A549 (cell line): ENCODE measurements around the gene GNG10. TPM values are rescaled to one million over a fixed set of nuclear protein-coding genes. Genes with fewer than 3 reads are reported as not detected.

Experiments used
- ATAC-seq, 2 experiments: fragments of 200-7000 bp in 1 of 2; fragments of >200 bp in 1 of 2; cut with Nextera tagmentation in 1 of 2; cut with Tn5 transposase in 1 of 2; 3 replicates each; pipeline versions ENCODE4 v1.8.0 to v1.9.1; 2018 to 2020; ENCODE audit warnings: mild to moderate bottlenecking in 1 of 2, moderate library complexity in 1 of 2
- CTCF ChIA-PET: fragments of 300-600 bp; sonication (Branson Sonifier 250); formaldehyde crosslinking; extraction: SDS; loops from one replicate; lab custom pipeline; 2021; ENCODE audit warnings: antibody characterized with exemption, inconsistent platforms; lab: Yijun Ruan, JAX
- POLR2A ChIA-PET: fragments of 350-600 bp; formaldehyde crosslinking; extraction: SDS; loops from one replicate; lab custom pipeline; 2021; ENCODE audit warnings: antibody characterized with exemption, inconsistent platforms; lab: Yijun Ruan, JAX
- DNase-seq, 2 experiments: peaks; one replicate each; pipeline versions ENCODE4 v3.0.0 to v3.0.0-alpha.2; 2011 to 2016; ENCODE audit warnings: low read depth in 1 of 2, low spot score in 1 of 2
- FAIRE-seq: peaks from 2 replicates; lab custom pipeline; 2011; peaks lifted over from hg19 to GRCh38; lab: Jason Lieb, UNC
- H3K27ac ChIP-seq, 2 experiments: fragments of >200 bp; sonication (Bioruptor Twin); formaldehyde crosslinking; 3 replicates each; pipeline ENCODE4 v1.5.1; 2016 to 2017
- H3K4me1 ChIP-seq: fragments of >200 bp; sonication (Bioruptor Twin); formaldehyde crosslinking; 3 replicates; pipeline ENCODE4 v1.6.1; 2016
- H3K4me2 ChIP-seq: fragments of >200 bp; sonication (Bioruptor Twin); formaldehyde crosslinking; 3 replicates; pipeline ENCODE4 v1.6.1; 2016
- H3K4me3 ChIP-seq: fragments of >200 bp; sonication (Bioruptor Twin); formaldehyde crosslinking; 3 replicates; pipeline ENCODE4 v1.5.1; 2016
- H3K9me3 ChIP-seq: fragments of >200 bp; sonication (Bioruptor Twin); formaldehyde crosslinking; 3 replicates; pipeline ENCODE4 v1.6.1; 2016
- BHLHE40 ChIP-seq: IDR thresholded peaks from 2 replicates; pipeline ENCODE4 v1.6.1; 2012; ENCODE audit warnings: low read depth, low read length, inconsistent platforms
- CBX2 ChIP-seq: fragments of 200-600 bp; sonication (generic); IDR thresholded peaks from 2 replicates; pipeline ENCODE4 v1.6.1; 2016; ENCODE audit warnings: low read depth, mild to moderate bottlenecking, borderline replicate concordance
- CBX8 ChIP-seq: fragments of 200-600 bp; sonication (generic); IDR thresholded peaks from 2 replicates; pipeline ENCODE4 v1.6.1; 2016
- CHD4 ChIP-seq: fragments of 200-600 bp; sonication (generic); IDR thresholded peaks from 2 replicates; pipeline ENCODE4 v1.6.1; 2016; ENCODE audit warnings: antibody characterized with exemption, mild to moderate bottlenecking, borderline replicate concordance
- EP300 ChIP-seq, 2 experiments: fragments of >200 bp; sonication (Bioruptor Twin); formaldehyde crosslinking; IDR thresholded peaks; 2 replicates in 1 of 2; 3 replicates in 1 of 2; pipeline ENCODE4 v1.6.1; 2016 to 2017
- FOSB ChIP-seq: fragments of 250-450 bp; sonication (Bioruptor Pico); IDR thresholded peaks from 2 replicates; pipeline ENCODE4 v1.5.0; 2020; ENCODE audit warnings: mild to moderate bottlenecking, moderate library complexity
- FOXS1 ChIP-seq: fragments of 250-450 bp; sonication (Bioruptor Pico); IDR thresholded peaks from 2 replicates; pipeline ENCODE4 v1.5.0; 2020; ENCODE audit warnings: mild to moderate bottlenecking, moderate library complexity
- HEYL ChIP-seq: fragments of 250-450 bp; sonication (Bioruptor Pico); IDR thresholded peaks from 2 replicates; pipeline ENCODE4 v1.8.0; 2021; ENCODE audit warnings: mild to moderate bottlenecking, moderate library complexity
- KDM5A ChIP-seq: fragments of 200-600 bp; sonication (generic); IDR thresholded peaks from 2 replicates; pipeline ENCODE4 v1.6.1; 2016; ENCODE audit warnings: antibody characterized with exemption, mild to moderate bottlenecking
- MAFK ChIP-seq: fragments of 450-650 bp; IDR thresholded peaks from 2 replicates; pipeline ENCODE4 v1.6.1; 2014; ENCODE audit not compliant: partially characterized antibody
- MAZ ChIP-seq: fragments of 150-350 bp; IDR thresholded peaks from 2 replicates; pipeline ENCODE4 v1.6.1; 2014; ENCODE audit warnings: antibody characterized with exemption, low read depth, low read length, borderline replicate concordance
- MYC ChIP-seq: IDR thresholded peaks from 2 replicates; pipeline ENCODE4 v1.6.1; 2012; ENCODE audit warnings: mild to moderate bottlenecking, inconsistent platforms, low read length, improper control_type of control experiment, borderline replicate concordance
- NPAS2 ChIP-seq: fragments of 250-450 bp; sonication (Bioruptor Pico); IDR thresholded peaks from 2 replicates; pipeline ENCODE4 v1.8.0; 2022; ENCODE audit warnings: mild to moderate bottlenecking, moderate library complexity, borderline replicate concordance
- POLR2A ChIP-seq: IDR thresholded peaks from 2 replicates; pipeline ENCODE4 v1.6.1; 2012; ENCODE audit warnings: mild to moderate bottlenecking, low read length
- POLR2AphosphoS2 ChIP-seq: conservative IDR thresholded peaks from 2 replicates; pipeline ENCODE4 v1.6.1; 2012; ENCODE audit warnings: low read length, improper control_type of control experiment, inconsistent platforms
- RARB ChIP-seq: fragments of 250-450 bp; sonication (Bioruptor Pico); IDR thresholded peaks from 2 replicates; pipeline ENCODE4 v1.8.0; 2021; ENCODE audit warnings: mild to moderate bottlenecking, moderate library complexity
- RCOR1 ChIP-seq: fragments of 150-350 bp; IDR thresholded peaks from 2 replicates; pipeline ENCODE4 v1.6.1; 2014; ENCODE audit warnings: antibody characterized with exemption, low read length, low read depth
- RFX5 ChIP-seq: fragments of 450-650 bp; IDR thresholded peaks from 2 replicates; pipeline ENCODE4 v1.7.1; 2014; ENCODE audit warnings: antibody characterized with exemption, mild to moderate bottlenecking, moderate library complexity
- RNF2 ChIP-seq: fragments of 200-600 bp; sonication (generic); IDR thresholded peaks from 2 replicates; pipeline ENCODE4 v1.6.1; 2016; ENCODE audit warnings: low read depth, mild to moderate bottlenecking, antibody characterized with exemption, moderate library complexity, borderline replicate concordance
- TP53 ChIP-seq: fragments of 250-450 bp; sonication (Bioruptor Pico); IDR thresholded peaks from 2 replicates; pipeline ENCODE4 v1.5.0; 2021; ENCODE audit warnings: mild to moderate bottlenecking, moderate library complexity
- ZFP36 ChIP-seq: fragments of 450-650 bp; IDR thresholded peaks from 2 replicates; pipeline ENCODE4 v1.6.1; 2014; ENCODE audit warnings: borderline replicate concordance; ENCODE audit not compliant: partially characterized antibody
- ZNF302 ChIP-seq: fragments of 250-450 bp; sonication (Bioruptor Pico); IDR thresholded peaks from 2 replicates; pipeline ENCODE4 v1.9.0; 2021; ENCODE audit warnings: inconsistent platforms, mild to moderate bottlenecking, moderate library complexity
- WGBS: methylation state at CpG from one replicate; pipeline ENCODE4 v1.1.6; 2017; ENCODE audit errors: missing lambda C conversion rate; 5-methylcytosine and 5-hydroxymethylcytosine counted together
- polyA plus RNA-seq, 4 experiments: library from polyadenylated mRNA; depleted of rRNA in 3 of 4; stranded (reverse); fragments of >200 nt; fragmentation: RNase III in 1 of 4; extraction: RNeasy Plus Mini Kit Qiagen cat#74134 plus additional on column Dnase treatment in 1 of 4; gene quantifications; 2 replicates in 3 of 4; 3 replicates in 1 of 4; pipeline ENCODE4 v1.2.3, GENCODE V29; 2011 to 2017
- TF ChIP-seq, protein P1 (sequence below): fragments of 250-450 bp; sonication (Bioruptor Pico); IDR thresholded peaks from 2 replicates; pipeline ENCODE4 v1.5.0; 2021; ENCODE audit warnings: mild to moderate bottlenecking, moderate library complexity, borderline replicate concordance
- TF ChIP-seq, protein P2 (sequence below): fragments of >200 bp; sonication (Bioruptor Twin); formaldehyde crosslinking; IDR thresholded peaks from 3 replicates; pipeline ENCODE4 v1.5.1; 2016
- TF ChIP-seq, protein P3 (sequence below): fragments of 250-450 bp; sonication (Bioruptor Pico); IDR thresholded peaks from 2 replicates; pipeline ENCODE4 v1.5.0; 2020; ENCODE audit warnings: low read depth, mild to moderate bottlenecking, moderate library complexity
- TF ChIP-seq, protein P4 (sequence below): fragments of 200-600 bp; sonication (generic); IDR thresholded peaks from 2 replicates; pipeline ENCODE4 v1.6.1; 2016; ENCODE audit warnings: antibody characterized with exemption, mild to moderate bottlenecking, moderate library complexity

The GNG10 gene
- polyA plus RNA-seq, 2 of the 4 experiments (the other 2 are of a cell fraction), result 70.8 to 102 TPM

DNA sequence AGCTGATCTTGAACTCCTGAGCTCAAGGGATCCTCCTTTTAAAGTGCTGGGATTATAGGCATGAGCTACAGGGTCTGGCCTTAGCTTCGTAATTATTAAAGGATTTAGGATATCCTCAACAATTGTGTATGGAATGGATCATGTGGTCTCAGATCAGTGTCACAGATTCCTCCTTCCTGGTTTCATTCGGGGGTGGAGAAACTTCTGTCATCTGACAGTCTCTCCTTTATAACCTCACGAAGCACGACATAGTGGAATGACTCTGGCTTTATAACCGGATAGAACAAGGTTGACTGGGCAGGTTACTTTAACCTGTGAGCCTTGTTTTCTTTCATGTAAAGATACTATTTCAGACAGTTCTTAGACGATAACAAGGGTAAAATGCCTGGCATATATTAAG, 4.4 kb upstream of the GNG10 start:
- CTCF ChIA-PET, result no interaction called here
- POLR2A ChIA-PET, result no interaction called here
- Histone ChIP-seq H3K4me3 (no peak overlapping the region), H3K4me2 (no peak overlapping the region), H3K27ac (no peak overlapping the region), H3K9me3 (no peaks in the 10 kb centered on the region), H3K4me1 (no peaks in the 10 kb centered on the region)
- no peak for TF ChIP-seq RARB (CRISPR knock-in tag)
- no peak for TF ChIP-seq BHLHE40
- no peak for TF ChIP-seq KDM5A
- no peak for TF ChIP-seq FOXS1 (CRISPR knock-in tag)
- TF ChIP-seq RNF2, result no peak
- TF ChIP-seq MYC, result no peak
- TF ChIP-seq, protein P1, sequence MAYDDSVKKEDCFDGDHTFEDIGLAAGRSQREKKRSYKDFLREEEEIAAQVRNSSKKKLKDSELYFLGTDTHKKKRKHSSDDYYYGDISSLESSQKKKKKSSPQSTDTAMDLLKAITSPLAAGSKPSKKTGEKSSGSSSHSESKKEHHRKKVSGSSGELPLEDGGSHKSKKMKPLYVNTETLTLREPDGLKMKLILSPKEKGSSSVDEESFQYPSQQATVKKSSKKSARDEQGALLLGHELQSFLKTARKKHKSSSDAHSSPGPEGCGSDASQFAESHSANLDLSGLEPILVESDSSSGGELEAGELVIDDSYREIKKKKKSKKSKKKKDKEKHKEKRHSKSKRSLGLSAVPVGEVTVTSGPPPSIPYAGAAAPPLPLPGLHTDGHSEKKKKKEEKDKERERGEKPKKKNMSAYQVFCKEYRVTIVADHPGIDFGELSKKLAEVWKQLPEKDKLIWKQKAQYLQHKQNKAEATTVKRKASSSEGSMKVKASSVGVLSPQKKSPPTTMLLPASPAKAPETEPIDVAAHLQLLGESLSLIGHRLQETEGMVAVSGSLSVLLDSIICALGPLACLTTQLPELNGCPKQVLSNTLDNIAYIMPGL (CRISPR knock-in tag), result no peak
- TF ChIP-seq, protein P2, sequence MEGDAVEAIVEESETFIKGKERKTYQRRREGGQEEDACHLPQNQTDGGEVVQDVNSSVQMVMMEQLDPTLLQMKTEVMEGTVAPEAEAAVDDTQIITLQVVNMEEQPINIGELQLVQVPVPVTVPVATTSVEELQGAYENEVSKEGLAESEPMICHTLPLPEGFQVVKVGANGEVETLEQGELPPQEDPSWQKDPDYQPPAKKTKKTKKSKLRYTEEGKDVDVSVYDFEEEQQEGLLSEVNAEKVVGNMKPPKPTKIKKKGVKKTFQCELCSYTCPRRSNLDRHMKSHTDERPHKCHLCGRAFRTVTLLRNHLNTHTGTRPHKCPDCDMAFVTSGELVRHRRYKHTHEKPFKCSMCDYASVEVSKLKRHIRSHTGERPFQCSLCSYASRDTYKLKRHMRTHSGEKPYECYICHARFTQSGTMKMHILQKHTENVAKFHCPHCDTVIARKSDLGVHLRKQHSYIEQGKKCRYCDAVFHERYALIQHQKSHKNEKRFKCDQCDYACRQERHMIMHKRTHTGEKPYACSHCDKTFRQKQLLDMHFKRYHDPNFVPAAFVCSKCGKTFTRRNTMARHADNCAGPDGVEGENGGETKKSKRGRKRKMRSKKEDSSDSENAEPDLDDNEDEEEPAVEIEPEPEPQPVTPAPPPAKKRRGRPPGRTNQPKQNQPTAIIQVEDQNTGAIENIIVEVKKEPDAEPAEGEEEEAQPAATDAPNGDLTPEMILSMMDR, result no peak
- no peak for TF ChIP-seq MAZ
- TF ChIP-seq POLR2A, result no peak
- no peak for TF ChIP-seq EP300 (IDR thresholded peaks at IDR 0.05)
- TF ChIP-seq FOSB (CRISPR knock-in tag), result no peak
- no peak for TF ChIP-seq ZNF302
- no peak for TF ChIP-seq ZFP36
- TF ChIP-seq MAFK, result no peak
- DNase-seq (no peak), ATAC-seq (no peak), FAIRE-seq (no peak)
- WGBS, result 79% methylated on average over 6 of the region's 6 CpGs

DNA sequence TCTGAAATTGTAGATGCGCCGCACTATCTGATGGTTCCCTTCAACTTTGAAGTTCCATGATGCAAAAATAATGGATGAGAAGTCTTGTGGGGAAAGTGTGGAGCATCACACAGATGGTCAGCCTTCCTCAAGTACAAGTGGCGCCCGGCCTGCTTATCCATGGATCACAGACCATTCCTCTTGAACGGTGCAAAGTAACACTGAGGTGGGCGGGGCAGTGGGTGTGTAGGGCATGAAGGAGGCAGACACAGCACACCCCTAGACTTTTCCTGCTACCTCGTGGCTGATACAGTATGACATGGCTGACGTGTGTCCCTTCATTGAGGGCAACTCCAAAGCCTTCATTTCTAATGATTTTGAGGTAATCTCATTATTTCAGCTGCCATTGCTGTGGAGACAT, 2.5 kb upstream of the GNG10 start:
- Histone ChIP-seq H3K4me3 (no peak overlapping the region), H3K27ac (no peak overlapping the region), H3K4me1 (peaks cover 8% of the 10 kb centered on the region; the same call in 2 of the 3 replicates), H3K4me2 (no peak overlapping the region), H3K9me3 (no peaks in the 10 kb centered on the region)
- ATAC-seq, result no peak
- ChIA-PET POLR2A (interaction anchor here (1.1 kb wide), 1 partner anchor 28 kb away, joined by 4 read pairs; the partner anchor contains the start of gene DNAJC25), CTCF (interaction anchor here (1.5 kb wide), 1 partner anchor 61 kb away, joined by 5 read pairs; no protein-coding TSS in a partner anchor)
- TF ChIP-seq HEYL (CRISPR knock-in tag) (no peak), RCOR1 (no peak), POLR2AphosphoS2 (no peak), RFX5 (no peak)
- 60% methylated on average over 8 of the region's 8 CpGs for WGBS
- DNase-seq, result no peak
- FAIRE-seq, result no peak

DNA sequence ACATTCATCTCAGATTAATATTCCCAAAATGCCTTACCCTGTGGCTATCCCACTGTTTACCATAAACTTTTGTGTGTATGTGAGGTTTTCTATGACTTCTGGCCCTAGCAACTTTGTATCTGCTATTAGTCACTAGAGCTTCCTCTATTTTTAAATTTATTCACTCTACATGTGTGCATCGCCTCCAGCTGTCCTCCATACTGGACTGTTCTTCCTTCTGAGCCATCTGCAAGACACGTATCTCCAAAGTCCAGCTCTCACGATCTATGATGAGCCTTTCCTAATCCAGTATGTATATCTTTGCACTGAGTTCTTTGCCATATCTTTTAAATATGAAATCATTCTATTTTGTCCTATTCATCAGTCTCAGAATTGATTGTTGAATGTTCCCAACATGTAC, 1.7 kb upstream of the GNG10 start:
- 90% methylated on average over 3 of the region's 3 CpGs for WGBS
- no peak for TF ChIP-seq HEYL (CRISPR knock-in tag)
- no peak for TF ChIP-seq CBX2
- TF ChIP-seq RFX5, result no peak
- TF ChIP-seq, protein P3, sequence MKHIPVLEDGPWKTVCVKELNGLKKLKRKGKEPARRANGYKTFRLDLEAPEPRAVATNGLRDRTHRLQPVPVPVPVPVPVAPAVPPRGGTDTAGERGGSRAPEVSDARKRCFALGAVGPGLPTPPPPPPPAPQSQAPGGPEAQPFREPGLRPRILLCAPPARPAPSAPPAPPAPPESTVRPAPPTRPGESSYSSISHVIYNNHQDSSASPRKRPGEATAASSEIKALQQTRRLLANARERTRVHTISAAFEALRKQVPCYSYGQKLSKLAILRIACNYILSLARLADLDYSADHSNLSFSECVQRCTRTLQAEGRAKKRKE (CRISPR knock-in tag), result no peak
- no peak for TF ChIP-seq FOSB (CRISPR knock-in tag)
- no peak for TF ChIP-seq TP53 (CRISPR knock-in tag)
- TF ChIP-seq KDM5A, result no peak
- TF ChIP-seq, protein P4, sequence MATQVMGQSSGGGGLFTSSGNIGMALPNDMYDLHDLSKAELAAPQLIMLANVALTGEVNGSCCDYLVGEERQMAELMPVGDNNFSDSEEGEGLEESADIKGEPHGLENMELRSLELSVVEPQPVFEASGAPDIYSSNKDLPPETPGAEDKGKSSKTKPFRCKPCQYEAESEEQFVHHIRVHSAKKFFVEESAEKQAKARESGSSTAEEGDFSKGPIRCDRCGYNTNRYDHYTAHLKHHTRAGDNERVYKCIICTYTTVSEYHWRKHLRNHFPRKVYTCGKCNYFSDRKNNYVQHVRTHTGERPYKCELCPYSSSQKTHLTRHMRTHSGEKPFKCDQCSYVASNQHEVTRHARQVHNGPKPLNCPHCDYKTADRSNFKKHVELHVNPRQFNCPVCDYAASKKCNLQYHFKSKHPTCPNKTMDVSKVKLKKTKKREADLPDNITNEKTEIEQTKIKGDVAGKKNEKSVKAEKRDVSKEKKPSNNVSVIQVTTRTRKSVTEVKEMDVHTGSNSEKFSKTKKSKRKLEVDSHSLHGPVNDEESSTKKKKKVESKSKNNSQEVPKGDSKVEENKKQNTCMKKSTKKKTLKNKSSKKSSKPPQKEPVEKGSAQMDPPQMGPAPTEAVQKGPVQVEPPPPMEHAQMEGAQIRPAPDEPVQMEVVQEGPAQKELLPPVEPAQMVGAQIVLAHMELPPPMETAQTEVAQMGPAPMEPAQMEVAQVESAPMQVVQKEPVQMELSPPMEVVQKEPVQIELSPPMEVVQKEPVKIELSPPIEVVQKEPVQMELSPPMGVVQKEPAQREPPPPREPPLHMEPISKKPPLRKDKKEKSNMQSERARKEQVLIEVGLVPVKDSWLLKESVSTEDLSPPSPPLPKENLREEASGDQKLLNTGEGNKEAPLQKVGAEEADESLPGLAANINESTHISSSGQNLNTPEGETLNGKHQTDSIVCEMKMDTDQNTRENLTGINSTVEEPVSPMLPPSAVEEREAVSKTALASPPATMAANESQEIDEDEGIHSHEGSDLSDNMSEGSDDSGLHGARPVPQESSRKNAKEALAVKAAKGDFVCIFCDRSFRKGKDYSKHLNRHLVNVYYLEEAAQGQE, result no peak
- TF ChIP-seq POLR2A, result no peak
- TF ChIP-seq CHD4, result no peak
- no peak for TF ChIP-seq CBX8
- TF ChIP-seq NPAS2 (CRISPR knock-in tag), result no peak
- no peak for TF ChIP-seq ZFP36

More for the DNA sequence above, 1.7 kb upstream of the GNG10 start:
- H3K9me3 ChIP-seq, result no peaks in the 10 kb centered on the region
- POLR2A ChIA-PET, result interaction anchor here (1.1 kb wide), 1 partner anchor 28 kb away, joined by 4 read pairs; the partner anchor contains the start of gene DNAJC25
- peaks cover 8% of the 10 kb centered on the region; the same call in 2 of the 3 replicates for H3K4me1 ChIP-seq
- FAIRE-seq (no peak), ATAC-seq (no peak), DNase-seq (no peak)
- H3K4me2 ChIP-seq, result no peak overlapping the region
- CTCF ChIA-PET, result interaction anchor here (1.5 kb wide), 1 partner anchor 61 kb away, joined by 5 read pairs; no protein-coding TSS in a partner anchor
- no peak overlapping the region for H3K4me3 ChIP-seq
- no peak overlapping the region for H3K27ac ChIP-seq
